GM21717 (cell line): ENCODE measurements around the gene NOTCH4.
"Not testable (repeated sequence)": the region's sequence is repeated elsewhere in the genome, so short reads cannot be mapped to it uniquely, and the experiment has no call there.

Experiments used
- ATAC-seq: cut with Tn5 transposase; IDR thresholded peaks from one replicate; pipeline ENCODE4 v1.9.1; 2021; ENCODE audit warnings: mild to moderate bottlenecking, moderate library complexity; ENCODE audit not compliant: unreplicated experiment

The NOTCH4 gene

DNA sequence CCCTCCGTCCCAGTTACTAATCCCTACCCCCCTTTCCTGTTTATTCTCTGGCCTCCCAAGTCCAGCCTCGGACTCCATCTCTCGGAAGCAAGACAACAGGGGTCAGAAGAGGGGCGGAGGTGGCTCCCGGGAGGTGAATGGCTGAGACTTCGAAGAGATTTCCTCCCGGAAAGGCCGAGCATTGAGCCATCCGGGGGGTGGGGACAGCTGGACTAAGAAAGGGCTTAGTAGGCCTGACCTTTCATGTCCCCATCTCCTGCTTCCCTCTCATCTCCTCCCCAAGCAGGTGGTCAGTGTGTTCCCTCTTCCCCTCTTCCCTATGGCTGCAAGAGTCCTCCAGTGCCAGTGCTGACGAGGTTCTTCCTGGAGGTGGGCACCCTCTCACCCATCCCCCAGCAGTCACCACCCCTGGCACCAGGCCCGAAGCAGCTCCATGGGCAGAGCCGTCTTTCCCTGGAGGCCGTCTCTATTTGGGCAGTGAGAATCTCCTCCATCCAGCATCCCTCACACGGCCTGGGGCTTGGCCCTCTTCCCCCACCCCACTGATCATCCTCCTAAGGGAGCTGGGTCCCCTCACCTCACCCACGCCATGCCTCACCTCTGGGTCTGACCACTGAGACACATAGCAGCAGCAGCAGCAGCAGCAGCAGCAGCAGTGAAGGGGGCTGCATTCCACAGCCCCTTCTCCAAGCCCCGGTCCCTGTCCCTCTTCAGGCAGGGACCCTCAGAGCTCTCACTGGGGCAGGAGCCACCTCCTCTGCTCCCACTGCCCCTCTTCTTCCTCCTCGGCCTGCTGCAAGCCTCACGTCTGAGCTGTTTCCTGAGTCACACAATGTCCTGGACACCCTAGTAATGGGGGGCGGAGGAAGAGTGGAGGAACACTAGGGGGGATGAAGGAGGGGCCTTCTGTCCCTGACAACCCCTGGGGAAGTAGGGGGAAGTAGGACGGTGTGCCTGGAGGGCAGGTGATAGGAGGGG is at the start of gene NOTCH4:
Gene NOTCH4 (minus strand): TSS at position 810 of the 978 bp plus-strand sequence. CDS start 139 bp downstream, at position 671.
- no peak for ATAC-seq

DNA sequence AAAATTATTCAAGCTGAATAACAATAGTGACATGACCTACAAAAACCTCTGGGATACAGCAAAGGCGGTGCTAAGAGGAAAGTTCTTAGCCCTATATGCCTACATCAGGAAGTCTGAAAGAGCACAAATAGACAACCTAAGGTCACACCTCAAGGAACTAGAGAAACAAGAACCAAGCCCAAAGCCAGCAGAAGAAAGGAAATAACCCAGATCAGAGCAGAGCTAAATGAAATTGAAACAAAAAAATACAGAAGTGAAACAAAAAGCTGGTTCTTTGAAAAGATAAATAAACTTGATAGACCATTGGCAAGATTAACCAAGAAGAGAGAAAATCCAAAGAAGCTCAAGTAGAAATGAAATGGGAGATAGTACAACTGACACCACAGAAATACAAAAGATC is 47.6 kb upstream of the NOTCH4 start:
- ATAC-seq: no peak

DNA sequence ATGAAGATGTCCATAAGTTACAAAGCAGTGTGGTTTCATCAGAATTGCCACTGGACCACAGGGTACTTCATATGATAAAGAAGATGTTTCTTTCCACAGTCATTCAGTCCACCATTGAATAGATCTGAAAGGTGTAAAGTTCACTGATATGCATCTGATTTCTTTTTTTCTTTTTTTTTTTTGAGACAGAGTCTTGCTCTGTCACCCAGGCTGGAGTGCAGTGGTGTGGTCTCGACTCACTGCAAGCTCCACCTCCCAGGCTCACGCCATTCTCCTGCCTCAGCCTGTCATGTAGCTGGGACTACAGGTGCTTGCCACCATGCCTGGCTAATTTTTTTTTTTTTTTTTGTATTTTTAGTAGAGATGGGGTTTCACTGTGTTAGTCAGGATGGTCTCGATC is 44.6 kb upstream of the NOTCH4 start:
- not testable (repeated sequence) for ATAC-seq

DNA sequence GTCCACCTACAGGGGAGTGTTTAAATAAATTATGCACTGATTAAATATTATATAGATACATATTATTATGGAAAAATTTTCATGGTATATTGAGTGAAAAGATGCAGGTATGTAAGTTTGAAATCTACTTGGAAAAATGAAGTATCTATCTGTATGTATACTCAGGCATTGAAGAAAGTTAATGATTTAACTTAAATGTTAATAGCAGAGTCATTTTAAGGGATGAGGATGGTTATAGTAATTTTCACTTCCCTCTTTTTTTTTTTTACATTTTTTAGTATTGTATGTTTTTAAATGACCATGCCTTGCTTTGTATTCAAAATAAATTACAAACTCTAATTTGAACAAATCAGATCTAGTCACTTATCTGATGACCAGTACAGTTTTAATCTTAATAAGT is 43.2 kb upstream of the NOTCH4 start:
- ATAC-seq: no peak

GRCh38 chr6:32257262-32257661 is 33.4 kb upstream of the NOTCH4 start:
- ATAC-seq: not testable (repeated sequence)

GRCh38 chr6:32255199-32256153 is 31.6 kb upstream of the NOTCH4 start:
- no peak for ATAC-seq

DNA sequence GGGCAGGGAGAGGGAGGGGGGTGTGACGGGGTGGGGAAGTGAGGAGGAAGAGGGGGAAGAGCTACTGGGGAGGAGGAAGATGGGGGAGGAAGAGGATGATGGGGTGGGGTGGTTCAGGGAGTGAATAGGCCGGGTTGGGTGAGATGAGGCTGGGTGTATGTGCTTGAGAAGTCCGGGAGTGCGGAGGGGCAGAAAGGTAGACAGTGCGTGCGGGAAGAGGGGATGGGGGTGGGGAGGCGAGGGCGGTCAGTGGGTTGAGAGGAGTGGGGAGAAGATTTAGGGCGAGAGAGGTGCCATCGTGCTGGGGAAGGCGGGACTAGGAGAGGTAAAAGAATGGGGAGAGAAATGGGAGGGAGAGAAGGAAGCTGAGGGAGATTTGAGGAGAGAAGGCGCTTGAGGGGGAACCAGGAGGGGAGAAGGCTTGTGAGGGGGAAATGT is 30.9 kb upstream of the NOTCH4 start:
- ATAC-seq: no peak

GRCh38 chr6:32252331-32253009 is 28.6 kb upstream of the NOTCH4 start:
- ATAC-seq: no peak

- no peak for ATAC-seq
Measured at GRCh38 chr6:32249262-32249661, 25.4 kb upstream of the NOTCH4 start.

GRCh38 chr6:32247401-32247800 is 23.5 kb upstream of the NOTCH4 start:
- no peak for ATAC-seq

GRCh38 chr6:32244946-32245398 is 21.1 kb upstream of the NOTCH4 start:
- ATAC-seq: no peak

GRCh38 chr6:32244270-32244669 is 20.4 kb upstream of the NOTCH4 start:
- no peak for ATAC-seq

- not testable (repeated sequence) for ATAC-seq
Measured at GRCh38 chr6:32242318-32242813, 18.5 kb upstream of the NOTCH4 start.

GRCh38 chr6:32240686-32241085 is 16.8 kb upstream of the NOTCH4 start:
- ATAC-seq: no peak

DNA sequence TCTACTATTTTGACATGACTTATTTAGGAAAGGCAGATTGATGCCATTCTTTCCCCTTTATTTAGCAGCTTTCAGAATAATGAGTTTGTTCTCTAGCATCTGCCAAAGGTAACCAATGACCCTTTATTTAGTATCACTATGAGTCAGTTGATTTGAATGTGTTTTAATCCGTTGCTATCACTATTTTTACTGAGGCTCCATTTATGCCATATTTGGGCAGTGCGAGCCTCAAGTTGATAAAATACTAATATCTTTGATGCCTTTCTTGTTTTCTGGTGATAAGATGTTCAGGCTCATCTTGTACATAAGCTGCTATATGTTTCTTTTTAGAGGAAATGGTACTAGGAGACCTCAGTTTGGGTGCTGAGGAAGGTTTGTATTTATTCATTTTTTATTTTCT is 15.6 kb upstream of the NOTCH4 start:
- no peak for ATAC-seq

DNA sequence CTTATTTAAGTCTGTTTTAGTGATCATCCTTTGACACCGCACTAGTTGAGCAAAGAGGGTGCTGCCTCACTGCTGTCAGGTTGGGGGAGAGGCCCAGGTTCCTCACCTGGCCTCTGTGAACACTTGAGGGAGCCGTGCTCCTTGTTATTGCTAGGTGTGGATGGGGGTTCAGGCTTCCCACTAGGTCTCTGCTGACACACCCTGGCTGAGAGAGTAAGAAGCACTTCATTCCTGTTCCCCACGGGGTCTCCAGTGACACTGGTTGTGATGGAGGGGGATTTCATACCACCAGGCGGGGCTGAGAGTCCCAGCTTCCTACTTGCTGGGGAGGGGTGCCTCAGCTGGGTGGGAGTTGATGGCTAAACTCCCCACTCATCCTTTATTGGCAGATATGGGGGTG is 11.1 kb upstream of the NOTCH4 start:
- no peak for ATAC-seq

GRCh38 chr6:32226434-32226833 is 2.6 kb upstream of the NOTCH4 start:
- no peak for ATAC-seq

- no peak for ATAC-seq
Measured at GRCh38 chr6:32224696-32225095, 829 bp upstream of the NOTCH4 start.

DNA sequence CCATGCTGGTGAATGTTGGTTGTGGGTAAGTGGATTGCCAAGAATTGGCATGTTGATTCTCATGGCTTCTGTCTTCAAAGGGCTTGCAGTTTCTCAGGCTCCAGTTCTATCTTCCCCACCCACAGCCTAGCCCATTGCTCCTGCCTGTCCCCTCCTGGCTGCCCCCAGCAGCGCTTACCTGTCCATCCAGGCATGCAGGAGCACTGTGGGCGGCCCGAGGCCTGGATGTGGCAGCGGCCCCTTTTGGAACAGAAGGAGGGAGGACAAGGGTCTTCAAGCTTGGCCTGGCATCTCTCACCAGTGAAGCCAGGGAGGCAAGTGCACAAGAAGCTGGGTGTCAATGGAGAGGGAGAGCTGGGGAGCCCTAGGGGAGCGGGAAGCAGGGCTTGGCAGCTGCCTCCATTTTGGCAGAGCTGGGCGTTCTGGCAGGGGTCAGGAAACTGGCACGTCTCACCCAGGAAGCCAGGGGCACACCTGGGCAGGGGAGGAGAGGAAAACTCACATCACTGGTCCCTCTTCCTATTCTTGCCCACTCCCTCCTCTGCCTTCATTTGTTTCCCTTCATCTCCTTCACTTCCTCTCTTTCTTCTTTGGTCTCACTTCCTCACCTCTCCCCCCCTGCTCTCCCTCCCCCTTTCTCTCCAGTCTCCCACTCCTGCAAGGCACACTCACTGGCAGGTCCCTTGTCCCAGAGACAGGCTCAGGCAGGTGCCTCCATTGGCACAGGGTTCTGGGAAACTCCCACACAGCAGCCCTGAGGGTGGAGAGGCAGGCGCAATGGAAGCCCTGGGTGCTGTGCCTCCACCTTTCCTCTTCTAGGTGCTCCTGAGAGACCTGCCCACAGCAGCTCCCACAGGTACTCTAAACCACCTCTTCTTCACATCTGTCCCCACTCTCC is 1.3 kb downstream of the NOTCH4 start:
- no peak for ATAC-seq
